Coronary artery (tissue), 2 donors: ENCODE measurements around the gene RASGRF1.
"Not testable (repeated sequence)": the region's sequence is repeated elsewhere in the genome, so short reads cannot be mapped to it uniquely, and the experiment has no call there.

Source experiments
- DNase-seq: peaks from one replicate; pipeline ENCODE4 v3.0.0-alpha.2; 2017; ENCODE audit warnings: low spot score
- H3K27ac ChIP-seq, 2 donors: fragments of 200-600 bp; sonication (generic); one replicate each; pipeline ENCODE4 v1.5.1; 2016 to 2019
- H3K4me3 ChIP-seq: fragments of 200-600 bp; sonication (generic); 2 replicates; pipeline ENCODE4 v1.5.1; 2016; ENCODE audit warnings: mild to moderate bottlenecking, moderate library complexity
- TF ChIP-seq, protein P1 (sequence below): fragments of 200-600 bp; sonication (generic); IDR thresholded peaks from one replicate; pipeline ENCODE4 v1.5.1; 2019; ENCODE audit warnings: antibody characterized with exemption

The RASGRF1 gene

DNA sequence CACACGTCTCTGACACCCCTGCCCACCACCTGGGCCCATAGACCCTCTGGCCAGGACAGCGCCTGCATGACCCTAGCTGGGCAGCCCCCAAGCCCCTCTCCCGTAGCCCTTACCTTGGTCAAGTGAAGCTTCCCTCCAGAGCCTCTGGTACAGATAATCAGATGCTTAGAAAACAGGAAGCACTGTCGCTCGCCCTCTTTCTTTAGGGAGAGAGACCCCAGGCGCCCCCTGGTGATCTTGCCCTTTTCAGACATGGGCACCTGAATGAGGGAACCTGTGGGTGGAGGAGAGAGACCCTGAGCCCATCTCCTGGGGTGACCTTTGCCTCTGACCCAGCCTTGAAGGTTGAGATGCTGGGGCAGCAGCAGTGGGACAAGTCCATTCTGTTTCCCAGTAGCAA, 65.4 kb downstream of the RASGRF1 start:
- H3K27ac ChIP-seq: no peak overlapping the region
- DNase-seq: no peak
- H3K4me3 ChIP-seq: no peak overlapping the region
- TF ChIP-seq, protein P1, sequence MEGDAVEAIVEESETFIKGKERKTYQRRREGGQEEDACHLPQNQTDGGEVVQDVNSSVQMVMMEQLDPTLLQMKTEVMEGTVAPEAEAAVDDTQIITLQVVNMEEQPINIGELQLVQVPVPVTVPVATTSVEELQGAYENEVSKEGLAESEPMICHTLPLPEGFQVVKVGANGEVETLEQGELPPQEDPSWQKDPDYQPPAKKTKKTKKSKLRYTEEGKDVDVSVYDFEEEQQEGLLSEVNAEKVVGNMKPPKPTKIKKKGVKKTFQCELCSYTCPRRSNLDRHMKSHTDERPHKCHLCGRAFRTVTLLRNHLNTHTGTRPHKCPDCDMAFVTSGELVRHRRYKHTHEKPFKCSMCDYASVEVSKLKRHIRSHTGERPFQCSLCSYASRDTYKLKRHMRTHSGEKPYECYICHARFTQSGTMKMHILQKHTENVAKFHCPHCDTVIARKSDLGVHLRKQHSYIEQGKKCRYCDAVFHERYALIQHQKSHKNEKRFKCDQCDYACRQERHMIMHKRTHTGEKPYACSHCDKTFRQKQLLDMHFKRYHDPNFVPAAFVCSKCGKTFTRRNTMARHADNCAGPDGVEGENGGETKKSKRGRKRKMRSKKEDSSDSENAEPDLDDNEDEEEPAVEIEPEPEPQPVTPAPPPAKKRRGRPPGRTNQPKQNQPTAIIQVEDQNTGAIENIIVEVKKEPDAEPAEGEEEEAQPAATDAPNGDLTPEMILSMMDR: no peak

DNA sequence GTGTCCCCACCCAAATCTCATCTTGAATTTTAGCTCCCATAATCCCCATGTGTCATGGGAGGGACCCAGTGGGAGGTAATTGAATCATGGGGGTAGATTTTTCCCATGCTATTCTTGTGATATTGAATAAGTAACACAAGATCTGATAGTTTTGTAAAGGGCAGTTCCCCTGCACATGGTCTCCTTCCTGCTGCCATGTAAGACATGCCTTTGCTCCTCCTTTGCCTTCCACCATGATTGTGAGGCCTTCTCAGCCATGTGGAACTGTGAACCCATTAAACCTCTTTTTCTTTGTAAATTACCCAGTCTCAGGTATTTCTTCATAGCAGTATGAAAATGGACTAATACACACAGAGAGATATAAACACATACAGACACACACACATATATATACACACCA, 66.1 kb downstream of the RASGRF1 start:
- H3K27ac ChIP-seq, H3K4me3 ChIP-seq, DNase-seq: not testable (repeated sequence)

DNA sequence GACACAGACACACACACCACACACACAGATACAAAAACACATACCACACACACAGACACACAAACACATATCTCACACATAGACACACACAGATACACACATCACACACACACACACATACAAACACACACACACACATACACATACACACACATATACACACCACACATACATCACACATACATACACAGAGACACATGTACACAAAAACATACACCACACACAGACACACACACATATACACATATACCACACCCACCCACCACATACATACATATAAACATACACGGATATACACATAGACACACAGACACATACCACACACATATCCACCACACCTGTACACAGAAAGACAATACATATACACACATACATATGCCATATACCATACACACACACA, 66.7 kb downstream of the RASGRF1 start:
- DNase-seq: no peak
- H3K27ac ChIP-seq: no peak overlapping the region
- no peak overlapping the region for H3K4me3 ChIP-seq
- TF ChIP-seq, protein P1: no peak

DNA sequence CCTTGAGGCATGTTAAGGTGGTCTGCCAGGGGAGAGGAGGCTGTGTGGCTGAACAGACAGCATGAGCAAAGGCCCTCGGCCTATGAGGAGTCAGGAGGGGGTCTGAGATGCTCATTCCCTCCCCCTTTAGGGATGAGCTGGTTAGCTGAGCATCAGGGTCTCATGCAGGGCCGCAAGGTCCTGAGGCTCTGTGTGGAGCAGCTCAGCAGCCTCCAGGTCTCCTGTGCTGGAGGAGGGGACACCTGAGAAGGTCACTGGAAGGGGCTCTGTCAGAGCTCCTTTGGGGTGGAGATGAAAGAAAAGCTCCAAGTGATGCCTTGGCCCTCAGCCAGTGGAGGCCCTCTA, 67.1 kb downstream of the RASGRF1 start:
- Histone ChIP-seq H3K27ac (no peak overlapping the region), H3K4me3 (no peak overlapping the region)
- no peak for DNase-seq
- TF ChIP-seq, protein P1: no peak

DNA sequence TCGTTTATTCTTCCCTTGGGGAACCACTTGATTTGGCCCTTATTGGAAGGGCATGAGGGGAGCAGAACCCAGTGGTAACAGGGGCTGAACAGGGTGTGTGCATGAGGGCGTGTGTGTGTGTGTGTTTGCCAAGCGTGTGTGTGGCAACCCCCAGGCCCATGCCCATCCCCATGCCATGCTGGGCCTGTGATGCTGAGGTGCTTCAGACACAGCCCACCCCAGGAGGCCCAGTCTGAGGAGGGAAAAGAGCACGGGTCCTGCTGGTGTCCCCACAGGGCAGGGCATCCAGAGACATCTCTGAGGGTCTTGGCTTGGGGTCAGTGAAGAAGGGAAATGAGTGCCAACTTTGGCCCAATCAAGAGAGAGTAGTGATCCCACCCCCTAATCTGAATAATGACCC, 71.6 kb downstream of the RASGRF1 start:
- no peak overlapping the region for H3K27ac ChIP-seq
- DNase-seq: no peak
- TF ChIP-seq, protein P1: no peak
- H3K4me3 ChIP-seq: no peak overlapping the region

DNA sequence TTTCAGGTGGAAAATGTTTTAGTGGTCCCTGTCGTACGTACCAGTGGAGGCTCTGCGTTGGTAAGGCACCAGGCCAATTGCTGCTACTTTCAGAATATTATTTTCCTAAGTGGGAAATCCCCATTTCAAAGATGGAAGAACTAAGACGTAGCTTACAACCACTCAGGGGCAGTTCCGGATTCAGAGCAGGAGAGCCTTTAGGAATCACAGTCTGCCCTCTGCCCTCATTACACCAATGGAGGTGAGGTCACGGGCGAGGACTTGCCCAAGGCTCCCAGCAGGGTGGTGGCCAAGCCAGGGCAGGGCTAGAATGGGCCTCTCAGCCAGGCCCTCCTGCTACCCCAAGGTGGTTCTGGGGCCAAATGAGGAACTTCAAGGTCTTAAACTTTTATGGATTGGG, 72.6 kb downstream of the RASGRF1 start:
- DNase-seq: no peak
- H3K27ac ChIP-seq: no peak overlapping the region
- no peak overlapping the region for H3K4me3 ChIP-seq
- TF ChIP-seq, protein P1: no peak

DNA sequence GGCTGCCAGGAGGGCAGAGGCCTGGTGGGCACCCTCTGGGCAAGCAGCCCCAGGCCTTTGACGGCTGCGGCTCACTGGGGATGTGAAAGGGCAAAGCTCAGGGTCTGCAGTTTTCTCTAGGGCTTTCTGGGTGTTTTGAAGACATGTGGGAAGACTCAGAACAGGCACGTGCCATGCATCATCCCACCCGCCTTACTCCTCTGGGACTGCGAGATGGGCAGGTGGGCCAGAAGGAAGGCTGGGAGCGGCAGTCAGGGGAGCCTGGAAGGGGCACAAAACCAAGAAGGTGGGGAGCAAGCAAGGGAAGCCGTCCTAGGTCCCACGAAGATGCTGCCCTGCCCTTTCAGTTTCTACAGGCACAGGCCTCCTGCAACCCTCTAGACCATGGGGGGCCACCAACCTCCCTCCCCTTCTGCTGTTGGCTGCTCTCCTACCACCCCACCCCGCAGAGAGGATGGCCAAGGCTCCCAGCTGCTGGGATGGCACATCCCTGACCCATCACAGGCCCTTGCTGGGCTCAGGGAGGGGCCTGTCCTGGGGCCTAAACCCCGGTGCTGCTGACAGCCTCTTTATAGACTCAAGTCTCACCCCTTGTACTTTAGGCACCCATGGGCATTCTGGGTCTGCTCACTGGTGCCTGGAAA, 73.9 kb downstream of the RASGRF1 start:
- TF ChIP-seq, protein P1: no peak
- Histone ChIP-seq H3K27ac (no peak overlapping the region), H3K4me3 (no peak overlapping the region)
- no peak for DNase-seq

DNA sequence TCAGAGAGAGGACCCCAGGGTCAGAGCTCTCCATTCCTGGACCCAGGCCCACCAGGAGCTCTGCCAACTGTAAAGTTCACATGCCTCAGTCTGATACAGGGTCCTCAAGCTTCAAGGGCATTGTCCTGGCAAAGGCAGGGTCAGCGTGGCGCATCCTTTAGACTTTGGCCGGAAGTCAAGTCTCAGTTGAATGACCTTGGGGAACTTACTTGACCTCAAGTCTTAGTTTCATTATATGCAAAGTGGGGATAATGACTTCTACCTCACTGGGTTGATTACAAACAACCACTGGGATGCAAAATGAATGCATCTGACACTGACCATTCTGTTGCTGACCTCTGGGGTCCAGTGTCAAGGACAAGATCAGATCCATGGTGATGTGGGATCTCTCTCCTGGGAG, 75.2 kb downstream of the RASGRF1 start:
- Histone ChIP-seq H3K4me3 (no peak overlapping the region), H3K27ac (no peak overlapping the region)
- TF ChIP-seq, protein P1: no peak
- DNase-seq: no peak
